GM11168 (cell line): ENCODE measurements around the gene ATG9B.

Experiments used
- in situ Hi-C: fragments of 300-500 bp; cut with MboI; formaldehyde crosslinking; loops from one replicate; pipeline ENCODE4 v1.12.0; 2022; ENCODE audit warnings: low sequenced_read_pairs; ENCODE audit not compliant: unreplicated experiment

The ATG9B gene

GRCh38 chr7:151018421-151019129 lies 5.7 kb downstream of the ATG9B start:
- in situ Hi-C loops = loop anchor here (10.0 kb wide), 1 partner anchor 114 kb away; no protein-coding TSS in a partner anchor

GRCh38 chr7:151017953-151018420 lies 6.3 kb downstream of the ATG9B start:
- in situ Hi-C loops = loop anchor here (10.0 kb wide), 1 partner anchor 113 kb away; no protein-coding TSS in a partner anchor

GRCh38 chr7:151017370-151017952 lies 6.8 kb downstream of the ATG9B start:
- in situ Hi-C loops = loop anchor here (10.0 kb wide), 1 partner anchor 113 kb away; no protein-coding TSS in a partner anchor

- in situ Hi-C loops = loop anchor here (10.0 kb wide), 1 partner anchor 112 kb away; no protein-coding TSS in a partner anchor
These were observed 7.4 kb downstream of the ATG9B start for GRCh38 chr7:151016942-151017341.

GRCh38 chr7:151016505-151016904 lies 7.8 kb downstream of the ATG9B start:
- in situ Hi-C loops = loop anchor here (10.0 kb wide), 1 partner anchor 112 kb away; no protein-coding TSS in a partner anchor

- in situ Hi-C loops = loop anchor here (10.0 kb wide), 1 partner anchor 111 kb away; no protein-coding TSS in a partner anchor
These were observed 8.3 kb downstream of the ATG9B start for GRCh38 chr7:151015967-151016366.

- in situ Hi-C loops = loop anchor here (10.0 kb wide), 1 partner anchor 110 kb away; no protein-coding TSS in a partner anchor
These were observed 9.3 kb downstream of the ATG9B start for GRCh38 chr7:151014950-151015349.

GRCh38 chr7:151013733-151014497 lies 10.4 kb downstream of the ATG9B start:
- in situ Hi-C loops = loop anchor here (10.0 kb wide), 1 partner anchor 109 kb away; no protein-coding TSS in a partner anchor

GRCh38 chr7:151013356-151013732 lies 10.9 kb downstream of the ATG9B start:
- in situ Hi-C loops = loop anchor here (10.0 kb wide), 1 partner anchor 109 kb away; no protein-coding TSS in a partner anchor

GRCh38 chr7:151012911-151013347 lies 11.4 kb downstream of the ATG9B start:
- in situ Hi-C loops = loop anchor here (10.0 kb wide), 1 partner anchor 108 kb away; no protein-coding TSS in a partner anchor

GRCh38 chr7:151012031-151012692 lies 12.1 kb downstream of the ATG9B start:
- in situ Hi-C loops = loop anchor here (10.0 kb wide), 1 partner anchor 107 kb away; no protein-coding TSS in a partner anchor

- in situ Hi-C loops = loop anchor here (10.0 kb wide), 1 partner anchor 107 kb away; no protein-coding TSS in a partner anchor
These were observed 12.7 kb downstream of the ATG9B start for GRCh38 chr7:151011616-151012015.

- in situ Hi-C loops = loop anchor here (10.0 kb wide), 1 partner anchor 106 kb away; no protein-coding TSS in a partner anchor
These were observed 13.2 kb downstream of the ATG9B start for GRCh38 chr7:151011097-151011409.

- in situ Hi-C loops = loop anchor here (10.0 kb wide), 1 partner anchor 106 kb away; no protein-coding TSS in a partner anchor
These were observed 13.8 kb downstream of the ATG9B start for GRCh38 chr7:151010307-151011096.

- in situ Hi-C loops = loop anchor here (10.0 kb wide), 1 partner anchor 105 kb away; no protein-coding TSS in a partner anchor
These were observed 14.3 kb downstream of the ATG9B start for GRCh38 chr7:151010037-151010306.

- in situ Hi-C loops = loop anchor here (10.0 kb wide), 1 partner anchor 105 kb away; no protein-coding TSS in a partner anchor
These were observed 14.8 kb downstream of the ATG9B start for GRCh38 chr7:151009327-151010036.

GRCh38 chr7:151008511-151009323 lies 15.6 kb downstream of the ATG9B start:
- in situ Hi-C loops = no loop called here

GRCh38 chr7:151008143-151008510 lies 16.2 kb downstream of the ATG9B start:
- in situ Hi-C loops = no loop called here
